HL-60 (cell line): ENCODE results near the gene PCNX2.
"Not testable (repeated sequence)": the region's sequence is repeated elsewhere in the genome, so short reads cannot be mapped to it uniquely, and the experiment has no call there.

ENCODE experiments used
- DNase-seq, 2 experiments: peaks; one replicate each; pipeline ENCODE4 v3.0.0-alpha.2; 2010 to 2020; ENCODE audit warnings: low read depth in 1 of 2, low spot score in 1 of 2
- H3K27ac ChIP-seq: fragments of 250-450 bp; sonication (Bioruptor Pico); replicated peaks from 2 replicates; pipeline ENCODE4 v1.5.1; 2020; ENCODE audit warnings: mild to moderate bottlenecking, moderate library complexity
- H3K27me3 ChIP-seq: fragments of 250-450 bp; sonication (Bioruptor Pico); 2 replicates; pipeline ENCODE4 v1.5.1; 2021; ENCODE audit warnings: mild to moderate bottlenecking, moderate library complexity; ENCODE audit not compliant: insufficient read depth, poor library complexity, severe bottlenecking
- H3K4me3 ChIP-seq: replicated peaks from 2 replicates; pipeline ENCODE4 v1.5.1; 2011; ENCODE audit warnings: mild to moderate bottlenecking, control low read depth, low read length; ENCODE audit not compliant: insufficient read depth
- CTCF ChIP-seq: IDR thresholded peaks from one replicate; pipeline ENCODE4 v1.5.1; 2011; ENCODE audit warnings: low read length, control low read depth, inconsistent platforms; ENCODE audit not compliant: insufficient read depth
- GABPA ChIP-seq: IDR thresholded peaks from 2 replicates; pipeline ENCODE4 v1.6.1; 2012; ENCODE audit warnings: low read depth
- POLR2AphosphoS5 ChIP-seq: IDR thresholded peaks from 2 replicates; pipeline ENCODE4 v1.6.1; 2012; ENCODE audit warnings: low read depth
- REST ChIP-seq: IDR thresholded peaks from 2 replicates; pipeline ENCODE4 v1.6.1; 2012; ENCODE audit warnings: low read depth; ENCODE audit not compliant: insufficient replicate concordance
- SPI1 ChIP-seq: IDR thresholded peaks from 2 replicates; pipeline ENCODE4 v1.6.1; 2012; ENCODE audit warnings: low read depth, mild to moderate bottlenecking, borderline replicate concordance

The PCNX2 gene

GRCh38 chr1:233005703-233006102, 289.8 kb downstream of the PCNX2 start:
- Histone ChIP-seq H3K27me3 (no peaks in the 10 kb centered on the region), H3K27ac (no peak overlapping the region), H3K4me3 (no peak overlapping the region)
- TF ChIP-seq GABPA (no peak), SPI1 (no peak), CTCF (no peak), REST (no peak), POLR2AphosphoS5 (no peak)
- no peak for DNase-seq

- H3K27ac ChIP-seq: no peak overlapping the region
- TF ChIP-seq CTCF: no peak
- no peak for TF ChIP-seq POLR2AphosphoS5
- TF ChIP-seq GABPA: no peak
- no peak for TF ChIP-seq REST
- TF ChIP-seq SPI1: no peak
- no peak for DNase-seq
Measured at GRCh38 chr1:233005156-233005555, 290.4 kb downstream of the PCNX2 start.

DNA sequence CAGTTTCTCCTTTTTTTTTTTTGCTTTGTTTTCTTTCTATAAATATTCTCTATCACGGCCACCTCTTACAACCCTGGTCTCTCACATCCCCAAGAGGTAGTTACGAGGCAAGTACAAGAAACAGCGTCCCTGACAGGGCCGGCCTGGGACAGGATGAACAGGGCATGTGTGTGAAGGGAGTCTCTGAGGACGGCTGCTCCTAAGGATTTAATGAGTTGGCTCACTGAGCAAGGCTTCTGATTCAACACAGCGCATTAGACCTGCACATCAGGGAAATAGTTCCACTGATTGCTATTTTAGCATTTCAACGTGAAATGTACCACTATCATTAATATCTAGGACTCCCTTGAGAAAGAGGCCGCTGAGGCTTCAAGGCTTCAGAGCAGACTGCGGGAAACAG, 291.1 kb downstream of the PCNX2 start:
- no peak for DNase-seq
- TF ChIP-seq POLR2AphosphoS5 (no peak), REST (no peak), CTCF (no peak), SPI1 (no peak), GABPA (no peak)
- Histone ChIP-seq H3K27me3 (no peaks in the 10 kb centered on the region), H3K4me3 (no peak overlapping the region), H3K27ac (no peak overlapping the region)

More at GRCh38 chr1:233005156-233005555, 290.4 kb downstream of the PCNX2 start:
- H3K4me3 ChIP-seq: no peak overlapping the region
- H3K27me3 ChIP-seq: no peaks in the 10 kb centered on the region

GRCh38 chr1:233003638-233004037, 291.9 kb downstream of the PCNX2 start:
- not testable (repeated sequence) for H3K27me3 ChIP-seq, H3K4me3 ChIP-seq, H3K27ac ChIP-seq, DNase-seq
